HEK293 (cell line): Measurements from ENCODE around the gene KCNMA1.

Source experiments
- BCL11A ChIP-seq: fragments of 450-650 bp; formaldehyde crosslinking; IDR thresholded peaks from 2 replicates; pipeline ENCODE4 v1.5.1; 2016; ENCODE audit warnings: low read depth, missing biosample characterization, missing genetic modification characterization
- BCL11B ChIP-seq: fragments of 450-650 bp; formaldehyde crosslinking; IDR thresholded peaks from 2 replicates; pipeline ENCODE4 v1.5.1; 2016; ENCODE audit warnings: low read depth, missing biosample characterization, missing genetic modification characterization
- CTCF ChIP-seq: fragments of 450-650 bp; formaldehyde crosslinking; IDR thresholded peaks from 2 replicates; pipeline ENCODE4 v1.5.1; 2016; ENCODE audit warnings: missing biosample characterization, missing genetic modification characterization
- REST ChIP-seq: fragments of 450-650 bp; formaldehyde crosslinking; IDR thresholded peaks from 2 replicates; pipeline ENCODE4 v1.5.1; 2016; ENCODE audit warnings: missing biosample characterization, missing genetic modification characterization
- SCRT1 ChIP-seq: fragments of 450-650 bp; formaldehyde crosslinking; IDR thresholded peaks from 2 replicates; pipeline ENCODE4 v1.5.1; 2016; ENCODE audit warnings: missing biosample characterization, missing genetic modification characterization, borderline replicate concordance
- SETDB1 ChIP-seq: IDR thresholded peaks from one replicate; pipeline ENCODE4 v1.6.1; 2017; ENCODE audit warnings: mild to moderate bottlenecking, low read length, moderate library complexity, mixed read lengths; ENCODE audit not compliant: insufficient read length
- WT1 ChIP-seq: fragments of 450-650 bp; formaldehyde crosslinking; IDR thresholded peaks from 2 replicates; pipeline ENCODE4 v1.5.1; 2016; ENCODE audit warnings: missing biosample characterization, missing genetic modification characterization
- ZFHX2 ChIP-seq: fragments of 450-650 bp; formaldehyde crosslinking; conservative IDR thresholded peaks from 2 replicates; pipeline ENCODE4 v1.5.1; 2016; ENCODE audit warnings: missing biosample characterization, missing genetic modification characterization
- ZNF223 ChIP-seq: fragments of 450-650 bp; formaldehyde crosslinking; IDR thresholded peaks from 2 replicates; pipeline ENCODE4 v1.5.1; 2016; ENCODE audit warnings: missing biosample characterization, missing genetic modification characterization
- ZNF311 ChIP-seq: fragments of 450-650 bp; formaldehyde crosslinking; IDR thresholded peaks from 2 replicates; pipeline ENCODE4 v1.5.1; 2017; ENCODE audit warnings: missing biosample characterization, missing genetic modification characterization, borderline replicate concordance
- ZNF362 ChIP-seq: fragments of 450-650 bp; formaldehyde crosslinking; IDR thresholded peaks from 2 replicates; pipeline ENCODE4 v1.5.1; 2016; ENCODE audit warnings: missing biosample characterization, missing genetic modification characterization
- ZNF530 ChIP-seq: fragments of 450-650 bp; formaldehyde crosslinking; IDR thresholded peaks from 2 replicates; pipeline ENCODE4 v1.5.1; 2016; ENCODE audit warnings: low read depth, missing biosample characterization, missing genetic modification characterization
- ZNF580 ChIP-seq: fragments of 450-650 bp; formaldehyde crosslinking; IDR thresholded peaks from 2 replicates; pipeline ENCODE4 v1.5.1; 2016; ENCODE audit warnings: missing biosample characterization, missing genetic modification characterization

GRCh38 chr10:77177161-77177560 lies 460.4 kb downstream of the KCNMA1 start:
- no peak for TF ChIP-seq CTCF (tag by site-specific recombination)
- no peak for TF ChIP-seq ZNF580 (tag by site-specific recombination)
- no peak for TF ChIP-seq SETDB1
- TF ChIP-seq ZNF311 (tag by site-specific recombination): no peak
- no peak for TF ChIP-seq ZNF530 (tag by site-specific recombination)
- TF ChIP-seq WT1 (tag by site-specific recombination): no peak
- TF ChIP-seq SCRT1 (tag by site-specific recombination): no peak
- TF ChIP-seq ZNF362 (tag by site-specific recombination): no peak
- no peak for TF ChIP-seq ZFHX2 (tag by site-specific recombination)
- no peak for TF ChIP-seq ZNF223 (tag by site-specific recombination)
- TF ChIP-seq BCL11A (tag by site-specific recombination): no peak
- TF ChIP-seq BCL11B (tag by site-specific recombination): no peak
- no peak for TF ChIP-seq REST (tag by site-specific recombination)
